ENCODE results near the gene DMRTC2. TPM values are rescaled to one million over a fixed set of nuclear protein-coding genes. Genes with fewer than 3 reads are reported as not detected.

The DMRTC2 gene
- total and polyA plus RNA-seq, 2 donors (not counting 1 experiment from before 2014, with no cell fraction given): not detected

DNA sequence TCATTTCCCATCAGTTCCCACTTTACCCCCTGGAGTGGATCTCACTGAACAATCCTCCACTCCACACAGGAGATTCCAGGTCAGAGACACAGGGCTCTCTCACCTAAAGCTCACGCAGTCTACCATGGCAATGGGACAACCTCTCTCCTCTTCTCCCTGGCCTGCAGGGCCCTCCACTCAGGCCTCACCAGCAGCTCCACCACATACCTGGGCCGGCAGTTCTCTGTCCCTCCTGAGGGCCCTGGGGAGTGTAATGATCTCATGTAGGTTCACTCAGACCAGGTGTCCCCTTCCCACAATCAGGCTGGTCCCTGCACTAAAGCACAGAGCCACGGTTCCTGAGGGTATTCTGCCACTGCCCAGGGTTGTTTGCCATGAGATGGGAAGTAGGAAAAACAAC lies 32.9 kb upstream of the DMRTC2 start:
- 100% methylated on average over 1 of the region's 3 CpGs for whole genome bisulfite sequencing (ENCODE audit: insufficient coverage)
- H3K9ac ChIP-seq (ENCODE audit: low read length): no peak overlapping the region
- H3K27ac ChIP-seq (ENCODE audit: low read length in 2 of 2): no peak overlapping the region
- peaks cover 10 to 25% of the 10 kb centered on the region in 2 donors for H3K4me1 ChIP-seq (ENCODE audit: control insufficient read depth in 2 of 2, insufficient read depth in 2 of 2, low read length in 2 of 2)
- CTCF ChIA-PET: interaction anchor here (1.0 to 2.7 kb wide), 4 partner anchors 9 to 18 kb away, joined by 3 to 13 read pairs (median 8); partner anchors contain the start of gene CEACAM3
- Mint-ChIP-seq H3K9me3 (ENCODE audit: insufficient read depth) (no peaks in the 10 kb centered on the region), H3K4me3 (no peak overlapping the region), H3K4me1 (peaks cover 18% of the 10 kb centered on the region), H3K27me3 (no peaks in the 10 kb centered on the region), H3K27ac (no peak overlapping the region)
- H3K4me2 ChIP-seq (replicated peaks; ENCODE audit: low read depth, low read length, poor library complexity, severe bottlenecking): no peak overlapping the region
- H3K9me3 ChIP-seq (ENCODE audit: control extremely low read depth in 1 of 3, control insufficient read depth in 2 of 3, insufficient read depth in 1 of 3, low read length in 2 of 3): no peaks in the 10 kb centered on the region
- no peaks in the 10 kb centered on the region for H3K27me3 ChIP-seq (replicated peaks in 1 of 4; ENCODE audit: control extremely low read depth in 1 of 4, control insufficient read depth in 3 of 4, insufficient read depth in 4 of 4, low read length in 3 of 4)
- intact Hi-C loops (cut with micrococcal nuclease): no loop called here
- no peak overlapping the region for H2AFZ ChIP-seq (ENCODE audit: insufficient read depth, low read depth, low read length, poor library complexity, severe bottlenecking)
- POLR2A ChIA-PET: no interaction called here
- no peaks in the 10 kb centered on the region for H4K20me1 ChIP-seq (ENCODE audit: control insufficient read depth, insufficient read depth, low read length, poor library complexity, severe bottlenecking)
- no peak for ATAC-seq (ENCODE audit: low read depth)
- DNase-seq: no peak
- no peaks in the 10 kb centered on the region for H3K36me3 ChIP-seq (replicated peaks in 1 of 2; ENCODE audit: control extremely low read depth in 1 of 2, control insufficient read depth in 1 of 2, extremely low read depth in 1 of 2, insufficient read depth in 2 of 2, low read length in 1 of 2)
- no peak overlapping the region for H3K4me3 ChIP-seq (ENCODE audit: control extremely low read depth in 1 of 5, extremely low read depth in 1 of 5, insufficient read depth in 1 of 5, low read depth in 2 of 5, low read length in 4 of 5)
- H3K79me2 ChIP-seq (ENCODE audit: control insufficient read depth, insufficient read depth, low read length): no peaks in the 10 kb centered on the region
- TF ChIP-seq EZH2 (IDR thresholded peaks at IDR 0.05; ENCODE audit: borderline replicate concordance, insufficient read depth, low read depth, low read length, poor library complexity, severe bottlenecking): no peak
- TF ChIP-seq, protein P1, sequence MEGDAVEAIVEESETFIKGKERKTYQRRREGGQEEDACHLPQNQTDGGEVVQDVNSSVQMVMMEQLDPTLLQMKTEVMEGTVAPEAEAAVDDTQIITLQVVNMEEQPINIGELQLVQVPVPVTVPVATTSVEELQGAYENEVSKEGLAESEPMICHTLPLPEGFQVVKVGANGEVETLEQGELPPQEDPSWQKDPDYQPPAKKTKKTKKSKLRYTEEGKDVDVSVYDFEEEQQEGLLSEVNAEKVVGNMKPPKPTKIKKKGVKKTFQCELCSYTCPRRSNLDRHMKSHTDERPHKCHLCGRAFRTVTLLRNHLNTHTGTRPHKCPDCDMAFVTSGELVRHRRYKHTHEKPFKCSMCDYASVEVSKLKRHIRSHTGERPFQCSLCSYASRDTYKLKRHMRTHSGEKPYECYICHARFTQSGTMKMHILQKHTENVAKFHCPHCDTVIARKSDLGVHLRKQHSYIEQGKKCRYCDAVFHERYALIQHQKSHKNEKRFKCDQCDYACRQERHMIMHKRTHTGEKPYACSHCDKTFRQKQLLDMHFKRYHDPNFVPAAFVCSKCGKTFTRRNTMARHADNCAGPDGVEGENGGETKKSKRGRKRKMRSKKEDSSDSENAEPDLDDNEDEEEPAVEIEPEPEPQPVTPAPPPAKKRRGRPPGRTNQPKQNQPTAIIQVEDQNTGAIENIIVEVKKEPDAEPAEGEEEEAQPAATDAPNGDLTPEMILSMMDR (IDR thresholded peaks at IDR 0.05): no peak

DNA sequence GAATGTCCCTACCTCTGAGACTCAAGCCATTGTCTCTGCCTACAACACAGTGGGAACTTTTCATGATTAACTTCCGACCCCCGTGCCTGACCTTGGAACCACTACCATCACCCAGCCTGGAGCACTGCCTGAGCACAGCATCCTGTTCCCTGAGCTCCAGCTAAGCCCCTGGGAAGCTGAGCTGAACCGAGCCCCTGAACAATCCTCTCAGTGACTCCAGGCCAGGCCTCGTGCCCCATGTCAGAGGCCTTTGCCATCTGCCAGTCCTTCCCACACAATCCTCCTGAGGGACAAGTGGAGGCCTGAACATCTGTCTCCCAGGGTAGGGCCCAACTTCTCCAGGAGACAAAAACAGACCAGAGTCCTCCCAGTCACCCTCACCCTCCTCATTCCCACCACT lies 30.9 kb upstream of the DMRTC2 start:
- no peak overlapping the region for H3K4me2 ChIP-seq (replicated peaks; ENCODE audit: low read depth, low read length, poor library complexity, severe bottlenecking)
- no peak overlapping the region for H3K4me3 Mint-ChIP-seq
- intact Hi-C loops (cut with micrococcal nuclease): no loop called here

More for the DNA sequence above, 30.9 kb upstream of the DMRTC2 start:
- no peaks in the 10 kb centered on the region for H3K36me3 ChIP-seq (replicated peaks in 1 of 2; ENCODE audit: control extremely low read depth in 1 of 2, control insufficient read depth in 1 of 2, extremely low read depth in 1 of 2, insufficient read depth in 2 of 2, low read length in 1 of 2)
- H3K79me2 ChIP-seq (ENCODE audit: control insufficient read depth, insufficient read depth, low read length): no peaks in the 10 kb centered on the region
- no peak overlapping the region for H3K9ac ChIP-seq (ENCODE audit: low read length)
- peaks cover 10 to 21% of the 10 kb centered on the region in 2 donors for H3K4me1 ChIP-seq (ENCODE audit: control insufficient read depth in 2 of 2, insufficient read depth in 2 of 2, low read length in 2 of 2)
- no peak overlapping the region for H3K27ac Mint-ChIP-seq
- no peak for ATAC-seq (ENCODE audit: low read depth)
- peaks cover 18% of the 10 kb centered on the region for H3K4me1 Mint-ChIP-seq
- ChIA-PET POLR2A (no interaction called here), CTCF (interaction anchor here (1.1 to 1.6 kb wide), 3 partner anchors 18 to 60 kb away, joined by 3 to 4 read pairs (median 3); no protein-coding TSS in a partner anchor)
- H3K27me3 ChIP-seq (replicated peaks in 1 of 4; ENCODE audit: control extremely low read depth in 1 of 4, control insufficient read depth in 3 of 4, insufficient read depth in 4 of 4, low read length in 3 of 4): no peaks in the 10 kb centered on the region
- DNase-seq: no peak
- no peak for TF ChIP-seq EZH2 (IDR thresholded peaks at IDR 0.05; ENCODE audit: borderline replicate concordance, insufficient read depth, low read depth, low read length, poor library complexity, severe bottlenecking)
- TF ChIP-seq, protein P1 (IDR thresholded peaks at IDR 0.05): no peak
- no peaks in the 10 kb centered on the region for H3K9me3 Mint-ChIP-seq (ENCODE audit: insufficient read depth)
- no peak overlapping the region for H3K27ac ChIP-seq (ENCODE audit: low read length in 2 of 2)
- no peak overlapping the region for H2AFZ ChIP-seq (ENCODE audit: insufficient read depth, low read depth, low read length, poor library complexity, severe bottlenecking)
- 90% methylated on average over 4 of the region's 4 CpGs for WGBS (ENCODE audit: insufficient coverage)
- no peaks in the 10 kb centered on the region for H3K9me3 ChIP-seq (ENCODE audit: control extremely low read depth in 1 of 3, control insufficient read depth in 2 of 3, insufficient read depth in 1 of 3, low read length in 2 of 3)
- no peak overlapping the region for H3K4me3 ChIP-seq (ENCODE audit: control extremely low read depth in 1 of 5, extremely low read depth in 1 of 5, insufficient read depth in 1 of 5, low read depth in 2 of 5, low read length in 4 of 5)
- no peaks in the 10 kb centered on the region for H4K20me1 ChIP-seq (ENCODE audit: control insufficient read depth, insufficient read depth, low read length, poor library complexity, severe bottlenecking)
- no peaks in the 10 kb centered on the region for H3K27me3 Mint-ChIP-seq
